AG10803 (cell line): ENCODE results near the gene TNIP2.

Source experiments
- DNase-seq: peaks from one replicate; pipeline ENCODE4 v3.0.0; 2010; ENCODE audit warnings: low read depth
- H3K4me3 ChIP-seq: 2 replicates; pipeline ENCODE4 v1.5.1; 2011; ENCODE audit warnings: mild to moderate bottlenecking, low read length, control low read depth
- TF ChIP-seq, protein P1 (sequence below): conservative IDR thresholded peaks from 2 replicates; pipeline ENCODE4 v1.5.1; 2011; ENCODE audit warnings: mild to moderate bottlenecking, low read length, control low read depth, inconsistent platforms

The TNIP2 gene

DNA sequence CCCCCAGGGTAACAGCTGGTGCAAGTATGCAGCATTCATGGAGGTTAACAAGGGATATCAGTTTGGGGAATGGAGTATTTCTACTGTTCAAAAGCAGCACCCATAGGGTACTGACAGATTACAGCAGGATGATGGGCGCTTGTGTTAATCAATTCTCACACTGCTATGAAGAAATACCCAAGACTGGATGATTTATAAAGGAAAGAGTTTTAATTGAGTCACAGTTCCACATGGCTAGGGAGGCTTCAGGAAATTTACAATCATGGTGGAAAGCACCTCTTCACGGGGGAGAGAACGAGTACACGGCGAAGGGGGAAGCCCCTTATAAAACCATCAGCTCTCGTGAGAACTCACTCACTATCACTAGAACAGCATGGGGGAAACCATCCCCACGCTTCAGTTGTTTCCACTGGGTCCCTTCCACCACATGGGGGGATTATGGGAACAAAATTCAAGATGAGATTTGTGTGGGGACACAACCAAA lies 64.1 kb downstream of the TNIP2 start:
- H3K4me3 ChIP-seq: no peak overlapping the region
- no peak for DNase-seq
- TF ChIP-seq, protein P1, sequence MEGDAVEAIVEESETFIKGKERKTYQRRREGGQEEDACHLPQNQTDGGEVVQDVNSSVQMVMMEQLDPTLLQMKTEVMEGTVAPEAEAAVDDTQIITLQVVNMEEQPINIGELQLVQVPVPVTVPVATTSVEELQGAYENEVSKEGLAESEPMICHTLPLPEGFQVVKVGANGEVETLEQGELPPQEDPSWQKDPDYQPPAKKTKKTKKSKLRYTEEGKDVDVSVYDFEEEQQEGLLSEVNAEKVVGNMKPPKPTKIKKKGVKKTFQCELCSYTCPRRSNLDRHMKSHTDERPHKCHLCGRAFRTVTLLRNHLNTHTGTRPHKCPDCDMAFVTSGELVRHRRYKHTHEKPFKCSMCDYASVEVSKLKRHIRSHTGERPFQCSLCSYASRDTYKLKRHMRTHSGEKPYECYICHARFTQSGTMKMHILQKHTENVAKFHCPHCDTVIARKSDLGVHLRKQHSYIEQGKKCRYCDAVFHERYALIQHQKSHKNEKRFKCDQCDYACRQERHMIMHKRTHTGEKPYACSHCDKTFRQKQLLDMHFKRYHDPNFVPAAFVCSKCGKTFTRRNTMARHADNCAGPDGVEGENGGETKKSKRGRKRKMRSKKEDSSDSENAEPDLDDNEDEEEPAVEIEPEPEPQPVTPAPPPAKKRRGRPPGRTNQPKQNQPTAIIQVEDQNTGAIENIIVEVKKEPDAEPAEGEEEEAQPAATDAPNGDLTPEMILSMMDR: no peak
